Skin of body (tissue), 2 donors: ENCODE measurements around the gene LMO4. TPM values are rescaled to one million over a fixed set of nuclear protein-coding genes. Genes with fewer than 3 reads are reported as not detected.

Source experiments
- DNase-seq: peaks from one replicate; lab custom pipeline; 2025; lab: John Stamatoyannopoulos, UW
- total RNA-seq: library from RNA; depleted of rRNA; stranded (reverse); fragments of >200 nt; gene quantifications from one replicate; pipeline ENCODE4 v1.2.3, GENCODE V29; 2014

Gene LMO4
- total RNA-seq, 1 donor from 2014 or later, result 82.5 TPM

DNA sequence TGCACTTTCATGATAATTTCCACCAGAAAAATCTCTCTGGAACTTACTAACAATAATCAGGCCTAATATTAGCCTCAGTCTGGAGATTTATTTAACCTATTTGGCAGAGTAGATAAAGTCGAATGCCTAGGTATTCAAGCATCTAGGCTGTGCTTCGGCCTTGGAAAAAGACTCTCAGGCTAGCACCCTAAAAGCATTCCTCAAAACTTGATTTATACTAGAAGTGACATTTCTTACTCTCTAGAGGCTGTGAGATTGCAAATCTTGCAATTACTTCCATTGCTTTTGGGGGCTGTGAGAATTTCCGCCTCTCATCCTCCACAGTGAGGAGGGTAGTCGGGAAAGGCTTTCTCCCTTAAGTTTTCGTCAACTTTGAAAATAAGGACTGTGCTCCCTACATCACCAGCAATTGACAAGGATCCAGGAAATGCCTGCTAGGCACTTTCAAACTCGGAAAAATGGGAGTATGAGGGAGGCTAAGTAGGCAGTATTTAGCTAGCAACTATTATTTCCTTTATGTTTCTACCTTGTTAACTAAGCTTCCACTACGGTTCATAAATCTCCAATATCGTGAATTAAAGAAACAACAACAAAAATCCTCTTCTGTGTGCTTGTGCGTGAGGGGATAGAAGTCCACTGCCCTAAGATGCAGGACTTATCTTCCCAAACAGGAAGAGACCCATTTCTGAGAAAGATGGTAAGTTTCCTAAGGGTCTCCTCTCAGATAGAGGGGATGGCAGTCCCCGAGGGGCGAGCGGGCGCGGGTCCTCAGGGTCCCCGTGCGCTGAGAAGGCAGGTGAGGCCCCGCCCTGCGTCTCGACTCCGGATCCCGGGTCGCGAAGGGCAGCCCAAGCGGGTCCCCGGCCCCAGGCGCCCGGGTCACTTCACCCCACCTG lies 1.1 kb upstream of the LMO4 start:
- DNase-seq, result no peak

DNA sequence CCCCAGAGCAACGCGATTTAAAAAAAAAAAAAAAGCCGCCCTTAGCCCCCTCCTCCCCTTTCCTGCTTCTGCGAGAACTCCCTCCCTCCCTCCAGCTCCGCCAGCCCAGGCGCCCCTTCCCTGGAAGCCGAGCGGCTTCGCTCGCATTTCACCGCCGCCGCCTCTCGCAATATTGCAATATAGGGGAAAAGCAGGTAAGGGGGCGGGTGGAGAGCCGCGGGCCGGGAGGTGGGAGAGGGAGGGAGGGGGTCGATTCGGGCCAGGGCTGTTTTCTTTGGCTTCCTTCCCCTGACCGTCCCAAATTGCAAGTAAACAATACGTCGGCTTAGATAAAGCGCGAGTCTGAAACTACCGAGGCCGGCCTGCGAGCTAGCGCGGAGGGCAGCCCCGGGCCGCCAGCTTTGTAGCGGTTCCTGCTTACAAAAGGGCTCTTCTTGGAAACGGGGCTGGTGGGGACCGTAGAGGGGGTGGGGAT lies 408 bp downstream of the LMO4 start:
- peak; percentile 33 for DNase-seq

DNA sequence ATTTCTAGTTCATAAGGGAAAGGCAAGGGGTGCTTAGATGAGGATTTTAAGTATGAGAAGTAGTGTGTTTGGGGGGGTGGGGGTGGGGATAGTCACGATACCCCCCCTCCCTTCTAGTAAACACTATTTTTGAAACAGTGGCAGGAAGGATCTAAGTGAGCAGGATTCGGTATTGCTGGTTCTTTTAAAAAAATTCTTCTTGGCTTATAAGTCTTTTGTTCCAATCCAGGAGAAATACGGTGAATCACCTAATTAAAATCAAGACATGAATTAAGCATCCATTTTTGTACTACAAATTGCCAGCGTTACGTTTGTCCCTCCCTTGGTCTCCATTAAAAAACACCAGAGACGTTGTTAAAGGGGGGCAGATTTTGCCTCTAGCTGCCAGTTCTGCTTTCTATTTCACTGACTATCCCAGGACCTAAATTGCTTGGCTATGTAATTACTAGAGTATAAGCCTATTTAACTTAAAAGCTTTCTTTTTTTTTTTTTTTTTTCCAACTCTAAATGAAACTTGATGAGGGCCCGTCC lies 911 bp downstream of the LMO4 start:
- peak; percentile 62 for DNase-seq

DNA sequence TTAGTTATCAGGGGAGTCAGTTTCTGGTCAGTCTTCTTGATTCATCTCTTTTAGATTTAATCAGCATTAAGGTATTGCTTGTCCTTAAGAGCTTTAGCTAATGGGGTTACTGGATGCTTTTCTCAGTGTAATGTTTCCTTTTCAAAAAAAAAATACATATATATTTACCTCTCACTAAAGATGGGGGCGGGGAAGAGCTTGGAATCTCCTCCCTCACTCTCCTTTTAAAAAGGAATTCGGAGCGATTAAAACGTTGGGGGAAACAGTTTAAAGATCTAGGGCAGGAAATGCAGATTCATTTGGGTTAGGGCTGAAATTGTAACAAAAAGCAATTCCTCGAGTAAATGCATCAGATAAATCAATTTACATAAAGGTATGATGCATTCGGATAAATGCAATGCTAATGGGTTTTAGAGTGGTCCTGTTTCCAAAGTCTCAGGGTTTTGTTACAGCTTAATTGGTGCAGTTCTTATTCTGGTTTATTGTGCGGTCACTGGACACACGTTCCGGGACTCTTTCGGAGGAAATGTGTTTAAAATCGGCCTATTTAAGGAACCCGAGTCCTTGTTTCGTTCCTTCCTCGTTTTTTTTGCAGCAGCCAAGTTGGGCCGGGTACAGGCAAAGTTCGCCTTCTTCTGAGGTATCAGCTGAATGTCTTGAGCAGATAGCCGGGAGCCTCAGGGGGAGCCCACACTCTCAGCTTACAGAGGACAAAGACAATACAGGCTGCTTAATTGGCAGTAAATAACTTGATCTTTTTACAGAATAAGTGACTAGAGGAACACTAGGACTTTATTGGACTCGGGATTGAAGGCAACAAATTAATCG lies 1.6 kb downstream of the LMO4 start:
- peak; percentile 72 for DNase-seq

DNA sequence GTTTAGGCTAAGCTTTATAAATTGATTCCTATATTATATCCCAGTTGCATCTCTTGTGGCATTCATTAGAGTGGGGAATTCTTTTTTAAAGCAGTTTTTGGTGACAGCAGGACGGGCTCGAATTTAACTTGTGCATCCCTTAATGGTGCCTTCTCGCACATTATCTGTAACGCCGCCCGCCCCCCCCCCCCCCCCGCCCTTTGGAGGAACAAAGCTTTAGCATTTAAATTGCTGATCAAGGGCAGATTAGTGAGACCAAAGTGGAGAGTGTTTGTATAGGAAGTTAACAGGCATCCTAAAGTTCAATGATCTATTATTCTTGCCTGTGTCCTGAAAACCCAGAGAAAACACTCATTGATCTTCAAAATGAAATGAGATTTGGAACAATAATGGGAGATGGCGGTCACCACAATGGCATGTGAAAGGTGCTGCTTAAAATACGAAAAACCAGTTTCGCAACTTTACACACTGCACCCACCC lies 2.2 kb downstream of the LMO4 start:
- DNase-seq, result no peak

DNA sequence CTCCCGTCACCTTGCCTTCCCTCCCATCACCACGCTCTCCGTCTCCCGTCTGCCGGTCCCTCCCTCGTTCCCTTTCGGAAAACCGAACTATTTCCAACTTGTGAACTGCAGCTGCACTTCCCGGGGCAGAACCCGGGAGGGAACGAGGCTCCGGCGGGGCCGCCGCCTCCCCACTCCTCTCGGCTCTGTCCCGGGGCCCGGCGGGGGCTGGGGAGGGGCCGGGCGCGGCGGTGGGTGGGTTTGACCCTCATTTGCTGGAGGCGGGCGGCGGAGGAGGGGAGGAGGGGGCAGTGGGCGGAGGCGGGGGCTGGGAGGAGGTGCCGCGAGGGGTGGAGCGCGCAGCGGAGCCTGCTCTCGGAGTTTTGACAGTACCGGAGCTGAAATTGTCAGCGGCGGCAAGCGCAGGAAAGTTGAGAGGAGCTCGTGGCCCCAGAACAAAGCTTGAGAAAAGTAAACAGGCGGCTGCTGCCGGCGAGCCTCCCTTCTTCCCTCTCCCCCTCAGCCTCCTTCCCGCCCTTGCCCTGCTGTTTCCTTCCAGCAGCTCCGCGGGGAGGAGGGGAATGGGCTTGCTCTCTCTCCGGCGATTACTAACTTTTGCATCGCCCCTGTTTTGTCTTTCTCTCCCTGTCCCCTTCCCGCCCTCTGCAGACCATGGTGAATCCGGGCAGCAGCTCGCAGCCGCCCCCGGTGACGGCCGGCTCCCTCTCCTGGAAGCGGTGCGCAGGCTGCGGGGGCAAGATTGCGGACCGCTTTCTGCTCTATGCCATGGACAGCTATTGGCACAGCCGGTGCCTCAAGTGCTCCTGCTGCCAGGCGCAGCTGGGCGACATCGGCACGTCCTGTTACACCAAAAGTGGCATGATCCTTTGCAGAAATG lies 2.9 kb downstream of the LMO4 start:
- peak; percentile 84 for DNase-seq

DNA sequence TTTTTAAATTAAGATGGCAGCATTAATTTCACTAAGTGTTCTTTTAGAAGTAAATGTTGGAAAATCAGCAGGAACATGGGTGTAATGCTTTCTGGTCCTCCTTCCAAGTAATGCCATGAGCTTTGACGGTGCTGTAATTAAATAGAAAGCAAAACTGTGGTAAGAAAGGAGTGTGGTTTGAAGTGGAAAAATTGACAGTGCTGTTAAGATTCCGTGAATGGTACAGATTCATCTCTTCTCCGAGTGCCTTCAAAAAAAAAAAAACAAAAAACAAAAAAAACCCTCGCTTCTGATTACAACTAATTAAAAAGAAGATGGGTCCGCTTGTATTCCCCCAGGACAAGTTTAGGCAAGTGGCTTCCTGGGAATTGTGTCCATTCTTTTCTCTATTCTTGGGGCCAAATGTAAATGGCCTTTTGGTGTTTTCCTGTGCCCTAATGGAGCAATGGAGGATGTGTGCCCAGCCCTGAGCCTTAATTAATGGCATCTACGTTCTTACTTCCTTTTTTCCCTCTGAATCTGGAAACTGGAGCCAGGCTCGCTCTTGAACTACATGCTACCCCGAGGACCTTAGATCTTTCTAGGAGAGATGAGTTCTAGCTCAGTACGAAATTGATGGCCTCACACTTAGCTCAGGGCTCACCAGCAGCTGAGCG lies 5.1 kb downstream of the LMO4 start:
- DNase-seq, result no peak

DNA sequence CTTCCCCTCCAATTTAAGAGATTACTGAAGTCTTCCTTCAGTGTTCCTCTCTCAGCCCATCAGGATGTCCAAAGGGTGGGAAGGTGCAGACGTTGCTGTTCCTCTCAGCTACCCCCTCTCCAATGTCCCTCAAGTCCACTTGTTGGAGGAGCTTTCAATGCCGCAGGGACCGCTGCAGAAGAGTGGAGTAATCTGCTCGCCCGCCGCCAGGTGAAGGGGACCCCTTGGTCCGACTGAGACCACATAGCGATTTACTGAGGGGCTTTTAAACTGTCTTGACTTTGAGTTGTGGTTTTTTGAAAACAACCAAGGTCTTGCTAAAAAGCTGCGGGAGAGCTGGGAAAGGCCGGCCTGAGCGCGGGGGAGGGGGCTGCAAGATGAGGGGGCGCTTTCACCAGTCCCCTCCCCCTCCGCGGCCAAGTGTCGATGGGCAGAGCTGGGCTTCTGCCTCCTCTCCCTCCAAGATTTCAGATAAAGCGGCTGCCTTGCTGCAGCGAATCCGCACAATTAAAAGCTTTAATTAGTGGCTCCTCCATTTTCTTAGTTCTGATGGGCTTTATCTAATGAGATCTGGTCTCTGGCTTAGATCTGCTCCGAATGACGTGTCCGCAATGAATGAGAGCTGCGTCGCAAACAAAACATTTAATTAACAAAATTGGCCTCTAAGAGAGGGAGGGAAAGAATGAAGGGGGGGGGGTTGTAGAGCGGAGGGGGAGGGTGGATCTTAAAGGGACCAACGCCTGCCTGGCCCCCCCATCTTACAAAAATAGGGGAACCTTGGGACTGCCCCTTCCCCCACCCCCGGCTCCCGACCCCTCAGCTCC lies 5.9 kb downstream of the LMO4 start:
- DNase-seq, result peak; percentile 36

DNA sequence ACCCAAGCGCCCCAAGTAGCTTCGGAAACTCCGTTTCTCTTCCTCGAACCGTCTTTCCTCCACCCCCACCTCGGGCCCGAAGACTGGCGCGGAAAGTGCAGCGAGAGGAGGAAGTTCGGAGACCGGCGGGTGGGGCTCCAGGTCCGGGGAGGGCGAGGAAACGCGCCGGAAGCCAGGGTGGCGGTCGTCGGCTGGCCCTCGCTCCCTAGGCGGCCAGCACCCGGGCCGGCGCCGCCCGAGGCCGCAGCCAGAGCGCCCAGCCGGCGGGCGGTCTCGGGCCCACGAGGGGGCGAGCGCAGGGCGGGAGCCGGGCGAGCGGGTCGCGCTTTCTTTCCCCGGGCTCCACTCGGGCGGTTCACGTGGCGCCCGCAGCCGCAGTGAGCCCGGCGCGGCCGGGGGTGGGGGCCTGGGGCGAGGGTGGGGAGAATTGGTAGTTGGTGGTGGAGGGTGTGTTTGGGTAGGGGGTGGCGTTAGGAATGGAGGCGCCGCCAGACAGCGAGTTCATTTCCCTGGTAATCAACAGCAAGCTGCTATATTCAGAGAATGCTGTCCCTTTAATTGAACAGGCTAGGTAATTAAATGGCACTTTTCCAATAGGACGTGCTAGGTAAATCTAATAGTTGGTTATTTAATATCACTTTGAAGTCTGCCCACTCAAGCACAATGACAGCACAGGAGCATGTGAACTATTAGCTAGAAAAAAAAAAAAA lies 6.7 kb downstream of the LMO4 start:
- DNase-seq, result no peak

DNA sequence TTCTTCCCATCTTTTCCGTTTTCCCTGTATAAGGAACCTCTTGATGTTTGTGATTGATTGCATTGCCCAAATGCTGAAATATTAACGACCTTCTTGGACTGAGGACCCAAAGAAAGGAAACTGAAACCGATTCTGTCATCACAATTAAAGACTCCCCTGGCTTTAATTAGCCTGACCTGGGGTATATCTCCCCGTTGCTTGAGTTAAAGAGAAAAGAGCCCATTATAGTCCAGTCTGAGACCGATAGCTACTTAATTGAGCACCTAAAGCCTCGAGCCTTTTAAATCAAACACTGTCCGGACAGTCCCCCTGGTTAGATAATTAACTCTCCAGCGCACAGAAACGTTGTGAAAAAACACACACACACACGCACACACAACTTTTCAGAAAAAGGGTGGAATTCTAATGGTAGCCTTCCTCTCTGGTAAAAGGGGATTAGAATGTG lies 8.0 kb downstream of the LMO4 start:
- DNase-seq, result no peak

DNA sequence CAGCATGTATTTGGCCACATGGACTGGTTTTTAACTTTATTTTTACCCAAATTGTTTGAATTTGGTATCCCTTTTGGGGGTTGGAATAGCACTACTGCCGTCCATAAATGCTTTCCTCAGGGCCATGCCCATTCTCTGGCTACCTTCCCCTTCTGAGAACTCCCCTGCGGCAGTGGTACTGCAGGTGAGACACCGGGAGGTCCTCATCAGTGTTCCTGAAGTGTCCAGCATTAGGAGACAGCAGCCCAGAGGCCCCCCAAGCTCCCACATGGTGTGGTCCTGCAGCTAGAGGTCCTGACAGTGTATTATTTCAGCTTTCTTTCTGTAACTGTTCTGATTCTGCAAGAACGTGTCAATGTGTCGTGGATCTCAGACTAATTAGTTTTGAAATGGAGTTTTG lies 8.9 kb downstream of the LMO4 start:
- no peak for DNase-seq

DNA sequence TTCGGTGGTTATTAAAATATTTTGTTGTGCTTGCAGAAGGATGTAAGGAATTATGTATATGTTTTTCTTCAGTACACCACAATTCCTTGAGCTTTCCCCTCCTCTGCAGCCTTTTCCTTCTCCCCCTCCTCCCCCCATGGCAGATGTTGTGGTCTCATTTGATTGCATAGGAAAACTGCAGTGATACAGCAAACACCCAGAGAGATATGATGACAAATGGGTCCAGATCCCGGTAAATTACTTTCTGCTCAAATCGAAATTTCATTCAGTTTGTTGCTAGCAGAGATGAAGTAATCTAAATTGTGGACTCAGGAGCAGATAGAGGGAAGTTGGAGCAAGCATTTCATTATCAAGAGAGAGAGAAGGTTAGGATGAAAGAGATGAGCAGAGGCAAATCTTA lies 9.9 kb downstream of the LMO4 start:
- no peak for DNase-seq

DNA sequence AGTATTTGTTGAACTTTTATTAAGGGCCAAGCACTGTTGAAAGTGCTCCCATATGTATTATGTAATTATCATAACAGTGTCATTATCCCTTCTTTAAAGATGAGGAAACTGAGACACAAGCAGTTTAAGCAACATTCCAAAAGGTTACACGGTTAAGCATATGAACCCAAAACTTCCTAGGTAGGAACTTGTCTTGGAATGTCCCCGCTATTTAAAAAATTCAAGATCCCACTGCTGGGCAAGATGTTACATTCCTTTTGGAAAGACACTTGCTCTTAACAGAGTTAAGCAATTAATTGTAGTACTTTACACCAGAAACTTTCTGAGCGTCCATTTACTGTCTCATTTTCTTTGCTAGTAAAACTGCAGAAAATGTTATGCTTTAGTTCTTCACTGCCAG lies 15.6 kb downstream of the LMO4 start:
- no peak for DNase-seq

DNA sequence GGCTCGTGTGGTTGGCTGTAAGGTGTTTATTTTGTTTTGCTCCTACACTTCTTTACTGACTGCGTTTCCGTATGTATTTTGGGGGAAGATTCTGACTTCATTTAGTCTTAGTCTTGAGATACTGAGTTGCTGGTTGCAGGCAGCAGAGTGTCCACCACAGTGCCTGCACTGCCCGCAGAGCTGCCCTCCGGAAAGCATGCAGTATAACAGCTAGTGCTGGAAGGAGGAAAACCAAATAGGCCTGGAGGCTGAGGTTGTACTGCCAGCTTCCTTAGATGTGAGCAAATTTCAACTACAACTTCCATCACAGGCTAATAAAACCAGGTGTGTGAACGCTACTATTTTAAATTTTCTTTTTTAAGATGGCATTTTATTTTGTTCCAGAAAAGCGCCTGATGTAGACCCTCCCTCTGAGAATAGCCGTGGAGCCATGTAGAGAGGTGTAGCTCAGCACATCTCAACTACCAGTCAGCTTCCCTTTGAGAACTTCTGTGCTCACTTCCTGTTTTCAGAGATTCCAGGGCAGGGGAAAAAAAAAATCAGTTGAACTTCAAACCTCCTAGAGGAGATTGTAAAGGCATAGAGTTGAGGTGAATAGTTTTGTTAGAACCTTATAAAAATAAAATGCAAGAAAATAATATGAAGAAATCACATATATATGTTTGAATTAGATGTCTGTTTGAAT lies 17.6 kb downstream of the LMO4 start:
- DNase-seq, result no peak

DNA sequence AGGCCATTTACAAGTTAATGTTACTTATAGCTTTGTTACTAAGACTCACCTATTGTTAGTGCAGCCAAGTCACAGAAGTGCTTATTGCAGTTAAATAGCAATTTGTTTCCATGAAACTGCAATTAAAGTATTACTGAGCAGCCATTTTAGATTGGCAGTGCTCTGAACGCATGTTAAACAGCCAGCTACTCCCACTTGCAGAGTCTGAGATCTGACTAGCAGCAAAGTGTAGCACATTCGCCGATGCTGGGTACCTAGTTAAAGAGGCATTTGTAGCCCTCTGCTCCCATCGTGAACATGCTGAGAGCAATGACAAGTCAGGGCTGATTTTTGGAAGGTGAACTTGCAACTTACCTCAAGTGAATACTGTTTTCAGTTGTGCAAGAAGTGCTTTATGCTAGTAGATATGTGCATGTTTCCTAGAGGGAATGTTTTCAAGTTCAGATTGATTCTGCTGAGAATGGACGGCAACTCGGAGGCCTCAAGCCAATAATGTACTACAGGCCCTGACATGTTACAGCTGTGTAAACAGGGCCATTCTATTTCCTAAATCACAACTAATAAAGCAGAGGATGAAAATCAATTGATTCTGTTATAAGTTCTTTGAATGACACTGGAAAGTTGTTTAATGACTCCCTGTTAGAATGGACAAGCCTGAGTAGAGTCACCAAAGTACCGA lies 19.8 kb downstream of the LMO4 start:
- DNase-seq, result no peak

DNA sequence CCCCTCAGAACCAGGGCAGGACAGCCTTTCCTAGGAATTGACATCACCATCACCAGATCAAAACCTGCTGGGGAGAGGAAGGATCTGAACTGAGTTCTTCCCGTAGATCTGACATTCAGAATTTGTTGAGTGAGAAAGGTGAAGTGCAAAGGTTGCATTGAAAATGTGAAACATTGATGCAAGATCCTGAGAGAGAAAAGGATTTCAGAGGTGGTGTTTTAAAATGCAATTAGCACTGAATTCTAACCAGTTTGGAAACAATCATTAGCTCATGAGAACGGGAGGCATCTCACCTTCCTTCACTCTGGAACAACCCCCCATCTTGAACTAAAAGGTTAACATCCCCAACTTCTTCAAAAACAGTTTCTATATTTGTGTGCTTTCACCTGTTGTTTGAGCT lies 20.4 kb downstream of the LMO4 start:
- no peak for DNase-seq

DNA sequence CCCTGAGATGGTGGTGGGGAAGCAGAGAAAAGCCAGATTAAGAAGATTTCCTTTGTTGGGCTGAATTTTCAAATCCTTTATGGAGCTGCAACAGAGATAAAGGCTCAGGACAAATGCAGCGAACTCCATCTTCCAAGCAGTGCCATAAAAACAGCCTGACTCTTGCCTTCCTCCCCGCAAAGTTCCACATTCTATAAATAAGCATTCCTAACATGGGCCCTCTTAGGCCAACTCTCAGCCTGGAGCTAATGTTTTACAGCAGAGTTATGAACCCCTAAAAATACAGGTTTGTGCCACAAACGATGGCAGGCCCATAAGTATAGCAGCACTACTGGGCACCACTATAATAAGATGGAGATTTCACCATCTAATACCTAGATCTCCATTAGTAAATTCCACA lies 27.2 kb downstream of the LMO4 start:
- DNase-seq, result no peak

DNA sequence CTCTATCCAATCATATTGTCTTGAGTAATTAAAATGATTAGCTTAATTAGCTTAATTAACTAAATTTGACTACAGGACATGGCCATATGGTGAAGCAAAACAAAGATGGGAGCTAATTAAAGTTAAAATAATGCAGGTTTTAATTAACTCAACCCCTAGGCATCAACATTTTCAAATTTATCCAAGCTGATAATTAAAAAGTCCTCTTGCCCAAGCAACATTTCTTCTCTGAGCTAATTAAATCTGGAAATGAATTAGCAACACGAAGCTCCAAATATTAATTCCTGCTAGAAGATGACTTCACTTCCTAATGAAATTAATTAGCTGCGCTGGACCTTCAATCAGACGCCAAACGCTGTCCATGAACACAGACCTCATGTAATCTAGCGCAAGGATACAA lies 27.9 kb downstream of the LMO4 start:
- DNase-seq, result no peak
